NCI-H446 (cell line): ENCODE measurements around the gene TAF1B.

ENCODE experiments used
- DNase-seq, 2 experiments: peaks; one replicate each; lab custom pipeline; 2025; lab: John Stamatoyannopoulos, UW

Gene TAF1B

DNA sequence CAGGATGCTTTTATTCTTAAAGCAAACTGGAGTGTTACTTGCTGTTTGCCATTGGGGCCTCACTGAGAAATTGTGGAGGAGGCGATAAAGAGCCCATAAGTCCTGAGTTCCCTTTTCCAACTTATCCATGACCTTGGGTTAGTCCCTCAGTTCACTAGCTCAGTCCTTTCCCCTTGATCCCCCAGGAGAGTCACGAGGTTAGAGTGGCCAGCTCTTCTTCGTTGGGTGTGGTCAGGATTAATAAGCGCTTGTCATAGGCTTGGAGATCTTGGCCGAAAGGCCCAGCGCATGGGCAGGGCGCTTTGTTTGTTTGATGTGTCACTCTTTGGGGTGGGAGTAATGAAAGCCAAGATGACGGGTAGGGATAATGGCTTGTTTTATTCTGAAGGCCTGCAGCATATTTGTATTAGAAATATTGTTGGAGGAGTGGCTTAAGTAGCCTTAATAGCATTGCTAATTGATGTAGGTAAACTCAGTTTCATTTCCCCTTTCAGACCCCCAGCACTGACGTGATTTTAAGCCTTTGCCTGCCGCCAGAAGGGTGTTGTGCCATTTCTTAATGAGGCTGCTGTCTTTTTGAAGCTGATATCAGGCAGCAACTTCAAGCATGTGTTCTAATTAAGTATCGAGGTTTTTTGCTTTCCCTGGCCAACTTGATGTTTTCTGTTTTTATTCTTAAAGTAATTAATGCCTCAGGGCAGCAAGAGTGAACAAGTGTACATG, 123.9 kb downstream of the TAF1B start:
- no peak for DNase-seq

DNA sequence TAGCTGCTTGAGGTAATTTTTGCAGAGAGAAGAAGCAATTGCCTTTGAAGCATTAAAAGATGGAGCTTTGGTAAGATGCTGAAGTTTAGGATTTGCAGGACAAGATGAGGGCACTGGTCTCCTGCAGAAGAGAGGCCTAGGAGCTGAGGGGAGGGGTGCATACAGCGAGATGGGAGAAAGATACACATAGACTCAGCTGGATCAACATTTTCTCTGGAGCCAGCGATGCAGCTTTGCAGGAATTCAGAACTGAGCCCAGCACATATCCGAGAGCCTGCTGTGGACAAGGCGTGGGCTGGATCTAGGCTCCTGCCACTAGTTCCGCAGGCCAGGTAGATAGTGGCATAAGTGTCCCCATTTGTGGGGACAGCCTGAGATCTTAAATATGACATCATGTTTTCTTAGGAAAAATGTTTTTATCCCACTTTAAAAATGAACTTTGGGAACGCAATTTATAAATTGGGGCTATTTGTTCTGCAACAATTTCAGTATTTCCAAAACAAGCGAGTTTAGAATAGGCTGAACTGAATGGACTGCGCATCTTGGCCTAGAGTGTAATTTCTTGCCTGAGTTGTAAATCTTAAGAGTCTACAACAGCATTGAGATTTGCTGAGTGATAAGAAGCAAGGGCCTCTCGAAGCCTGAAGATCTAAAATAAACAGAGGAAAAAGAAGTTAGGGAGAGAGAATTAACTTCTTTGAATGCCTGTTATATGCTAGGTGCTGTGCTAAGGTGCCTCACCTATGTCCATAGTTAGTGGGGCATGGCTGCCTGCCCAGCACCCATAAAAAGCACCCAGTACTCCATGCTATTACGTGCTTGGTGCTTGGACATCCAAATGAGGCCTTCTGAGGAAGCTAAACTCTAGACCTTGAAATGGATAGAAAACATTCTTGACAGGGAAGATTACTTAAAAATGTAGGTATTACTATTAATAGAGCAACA, 125.6 kb downstream of the TAF1B start:
- no peak for DNase-seq

DNA sequence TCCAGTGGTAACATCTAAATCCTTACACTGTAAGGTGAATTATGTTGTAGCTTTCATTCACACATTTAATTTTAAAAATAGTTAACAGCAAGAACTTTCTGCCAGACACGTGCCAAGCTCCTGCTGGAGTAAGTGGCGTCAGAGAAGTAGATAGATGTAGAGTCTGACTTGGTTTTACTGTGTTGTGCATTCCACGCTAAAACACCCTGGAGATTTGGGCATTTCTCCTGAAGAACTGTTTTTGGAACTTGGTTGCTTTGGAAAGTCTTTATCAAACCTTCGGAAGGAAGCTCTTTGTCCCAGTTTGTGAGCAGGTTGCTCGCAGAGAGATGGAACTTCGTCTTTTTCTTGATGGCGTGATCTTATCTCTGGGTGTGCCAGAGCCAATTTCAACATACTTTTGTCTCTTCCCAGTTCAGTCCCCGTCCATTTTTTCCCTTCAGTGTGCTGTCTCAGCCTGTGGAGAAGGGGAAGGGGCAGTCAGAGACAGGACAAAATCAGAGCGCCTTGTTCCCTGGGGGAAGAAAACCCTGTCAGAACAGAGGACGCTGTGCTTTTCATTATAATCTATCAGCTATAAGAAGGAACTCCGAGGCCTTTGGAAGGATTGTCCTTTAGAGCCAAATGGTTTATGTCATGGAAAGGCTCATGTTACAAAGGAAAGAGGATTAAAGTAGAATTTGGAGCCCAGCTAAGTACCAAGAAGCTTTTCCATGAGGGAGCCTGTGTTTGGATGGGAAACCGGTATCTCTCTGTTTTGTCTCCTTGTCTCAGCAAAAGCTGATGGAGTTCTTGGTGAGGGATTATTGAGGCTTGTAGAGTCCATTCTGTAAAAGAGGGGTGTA, 127.1 kb downstream of the TAF1B start:
- DNase-seq, result no peak

DNA sequence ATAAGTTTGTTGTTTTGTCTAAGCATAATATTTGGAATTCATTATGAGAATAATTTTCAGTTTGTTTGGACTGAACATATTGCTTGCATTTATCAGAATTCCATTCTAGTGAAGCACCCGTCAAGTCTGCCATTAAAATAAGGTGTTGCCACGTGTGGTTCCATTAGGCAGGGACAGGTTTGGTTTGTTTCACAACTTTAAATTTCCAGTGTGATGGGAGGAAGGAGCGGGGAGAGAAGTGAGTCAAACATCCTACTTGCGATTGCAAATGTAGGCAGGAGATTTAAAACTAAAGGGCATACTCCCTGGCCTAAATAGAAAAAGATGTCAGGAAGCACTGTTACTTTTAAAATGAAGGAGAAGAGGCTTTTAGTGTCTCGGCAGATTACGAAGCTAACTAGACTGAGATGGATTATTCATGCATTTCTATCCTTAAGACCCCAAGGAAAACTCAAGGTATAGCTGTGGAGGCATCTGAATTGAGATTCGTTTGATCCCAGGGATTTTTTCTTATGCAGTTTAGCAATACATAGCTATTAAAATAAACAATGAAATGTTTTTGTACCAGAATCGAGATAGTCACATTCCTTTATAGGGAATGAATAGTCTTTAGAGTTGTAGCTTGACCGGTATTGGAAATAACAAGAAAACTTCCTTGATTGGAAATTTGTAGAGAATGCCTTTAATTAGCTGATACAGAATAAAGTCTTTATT, 128.0 kb downstream of the TAF1B start:
- DNase-seq, result no peak

DNA sequence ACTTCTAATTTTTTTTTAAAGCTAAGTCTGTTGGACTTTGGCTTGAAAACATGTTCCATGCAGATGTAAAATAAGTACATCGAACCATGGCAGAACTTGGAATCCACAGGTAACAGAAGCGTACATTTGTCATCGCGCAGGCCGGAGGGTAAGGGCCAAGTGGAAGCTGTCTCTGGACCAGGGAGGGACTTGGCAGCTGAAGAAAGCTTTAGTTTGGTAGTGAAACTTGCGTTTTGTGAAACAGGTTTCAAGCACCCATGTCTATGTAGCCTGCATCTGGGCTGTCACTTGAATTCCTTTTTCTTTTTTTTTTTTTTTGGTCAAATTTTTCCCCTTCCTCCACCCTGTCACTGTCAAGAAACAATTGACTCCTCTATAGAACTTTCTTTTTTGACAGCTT, 128.6 kb downstream of the TAF1B start:
- DNase-seq, result no peak

DNA sequence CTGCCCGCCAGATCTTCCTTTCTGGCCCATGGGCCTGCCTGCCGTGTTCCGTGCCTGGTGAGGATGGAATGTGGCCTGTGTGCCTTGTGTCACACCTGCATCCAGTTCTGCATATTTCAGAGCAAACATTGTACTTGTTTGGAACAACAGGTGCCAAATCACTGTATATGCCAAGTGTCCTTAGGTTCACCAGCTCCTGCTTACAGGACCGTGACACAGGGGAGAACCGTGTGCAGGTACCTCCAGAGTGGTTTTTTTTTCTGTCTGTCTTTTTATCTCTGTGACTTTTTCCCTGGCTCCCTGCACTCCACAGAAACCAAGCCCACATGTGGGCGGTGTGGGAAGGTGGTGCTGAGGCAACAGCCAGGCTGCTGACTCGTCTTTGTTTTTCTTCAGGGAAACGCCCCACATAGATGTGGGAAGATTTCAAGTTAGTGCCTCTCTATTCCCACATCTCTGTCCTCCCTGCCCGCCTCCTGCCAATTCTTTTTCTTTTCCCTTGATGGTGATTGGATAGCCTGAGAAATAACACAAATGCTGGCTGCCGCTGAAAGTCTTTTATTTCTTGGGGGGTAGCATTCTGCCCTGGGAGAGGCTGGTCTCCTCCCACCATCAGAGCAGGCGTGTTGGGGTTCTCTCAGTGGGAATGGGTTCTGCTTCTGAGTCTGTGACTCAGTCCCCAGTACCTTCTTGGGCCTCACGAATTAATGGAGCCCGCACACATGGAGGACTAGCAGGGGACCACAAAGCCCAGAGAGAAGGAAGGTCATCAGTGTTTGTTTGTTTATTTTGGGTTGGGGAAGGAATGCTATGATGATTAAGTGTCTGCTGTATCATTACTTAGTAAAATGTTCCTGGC, 129.6 kb downstream of the TAF1B start:
- no peak for DNase-seq

DNA sequence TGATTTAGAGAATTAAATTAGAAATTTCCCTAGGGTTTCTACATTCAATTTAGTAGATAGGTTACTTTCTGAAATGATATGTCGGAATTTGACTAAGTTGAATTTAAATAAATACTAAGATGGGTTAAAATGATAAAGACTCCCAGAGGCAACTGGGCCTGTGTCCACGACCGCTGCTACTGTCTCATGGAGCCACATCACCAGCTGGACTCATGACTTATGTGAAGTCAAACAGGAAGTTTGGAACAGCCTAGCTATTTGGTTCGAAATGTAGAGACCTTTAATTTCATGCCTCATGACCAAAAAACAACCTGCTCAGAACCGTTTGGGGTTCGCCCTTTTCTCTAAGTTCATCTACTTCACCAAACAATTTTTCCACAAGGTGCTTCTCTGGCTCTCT, 130.4 kb downstream of the TAF1B start:
- DNase-seq, result no peak

DNA sequence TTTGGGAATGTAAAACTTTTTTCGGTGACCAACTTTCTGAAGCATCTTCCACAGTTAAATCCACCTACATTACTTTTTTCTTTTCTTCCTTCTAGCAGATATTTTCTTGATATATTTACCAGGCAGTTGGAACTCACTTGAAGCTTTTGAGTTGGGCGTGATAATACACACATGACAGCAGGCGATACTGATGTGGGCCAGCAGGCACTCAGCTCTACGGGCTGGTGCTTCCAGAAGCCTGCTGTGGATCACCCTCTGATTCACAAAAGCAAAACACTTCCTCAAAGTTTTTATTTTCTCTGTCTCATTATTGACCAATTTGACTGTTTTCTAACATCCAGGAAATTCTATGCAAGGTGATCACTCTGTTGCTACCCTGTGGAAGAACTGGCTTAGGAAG, 131.1 kb downstream of the TAF1B start:
- DNase-seq, result no peak

DNA sequence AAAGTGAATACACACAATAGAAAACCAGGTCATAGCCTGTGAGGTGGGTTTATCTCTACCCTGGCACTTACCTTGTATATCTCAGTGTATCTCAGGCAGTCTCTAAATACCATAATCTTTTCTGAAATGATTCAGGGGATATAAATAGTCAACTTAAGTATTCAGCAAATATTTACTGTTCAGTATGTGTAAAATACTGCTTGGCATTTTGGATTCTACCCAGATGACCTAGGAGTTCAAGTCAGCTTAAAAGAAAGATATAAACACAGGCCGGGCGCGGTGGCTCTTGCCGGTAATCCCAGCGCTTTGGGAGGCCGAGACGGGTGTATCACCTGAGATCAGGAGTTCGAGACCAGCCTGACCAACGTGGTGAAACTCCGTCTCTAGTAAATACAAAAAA, 132.1 kb downstream of the TAF1B start:
- DNase-seq, result no peak

DNA sequence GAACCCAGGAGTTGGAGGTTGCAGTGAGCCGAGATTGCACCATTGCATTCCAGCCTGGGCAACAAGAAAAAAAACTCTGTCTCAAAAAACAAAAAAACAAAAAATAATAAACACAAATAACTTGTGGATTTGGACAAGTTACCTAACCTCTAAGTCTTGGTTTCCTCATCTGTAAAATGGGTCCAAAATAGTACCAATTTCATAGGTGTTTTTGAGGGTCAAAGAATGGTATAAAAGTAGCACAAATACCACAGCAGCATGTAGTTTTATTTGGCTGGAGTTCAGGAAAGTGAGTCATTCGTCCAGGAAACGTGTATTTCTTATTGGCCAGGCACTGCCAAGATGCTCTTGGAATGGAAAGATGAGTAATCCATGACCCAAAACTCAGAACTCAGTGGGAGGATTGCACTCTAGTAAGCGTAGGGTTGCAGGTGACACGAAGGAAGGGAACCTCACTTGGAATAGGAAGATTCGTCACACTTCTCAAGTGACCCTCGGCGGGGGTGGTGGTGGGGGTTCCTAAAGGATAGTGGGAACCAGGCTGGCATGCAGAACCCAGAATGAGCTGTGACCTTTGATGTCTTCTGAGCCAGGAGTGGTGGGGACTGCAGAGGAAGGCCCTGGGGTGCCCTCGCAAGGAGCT, 132.7 kb downstream of the TAF1B start:
- DNase-seq, result peak; percentile 2 to 30

DNA sequence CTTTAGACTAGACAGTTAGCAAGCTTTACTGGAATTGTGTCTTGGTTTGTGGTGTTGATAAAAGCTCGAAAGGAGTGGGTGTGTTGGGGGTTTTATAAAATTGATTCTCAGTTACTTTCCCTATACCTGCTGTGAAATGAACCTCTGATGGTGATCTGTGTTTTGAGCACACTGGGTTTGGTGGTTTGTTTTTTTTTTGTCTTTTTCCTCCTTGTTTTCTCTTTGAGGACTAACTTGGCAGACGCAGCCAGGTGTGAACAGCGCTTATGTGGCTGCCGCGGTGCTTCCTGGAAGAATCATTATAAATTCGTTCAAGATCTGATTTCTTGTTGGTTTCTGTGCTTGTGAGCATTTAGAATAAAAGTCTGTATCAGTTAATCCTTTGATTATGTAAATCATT, 136.7 kb downstream of the TAF1B start:
- no peak for DNase-seq

DNA sequence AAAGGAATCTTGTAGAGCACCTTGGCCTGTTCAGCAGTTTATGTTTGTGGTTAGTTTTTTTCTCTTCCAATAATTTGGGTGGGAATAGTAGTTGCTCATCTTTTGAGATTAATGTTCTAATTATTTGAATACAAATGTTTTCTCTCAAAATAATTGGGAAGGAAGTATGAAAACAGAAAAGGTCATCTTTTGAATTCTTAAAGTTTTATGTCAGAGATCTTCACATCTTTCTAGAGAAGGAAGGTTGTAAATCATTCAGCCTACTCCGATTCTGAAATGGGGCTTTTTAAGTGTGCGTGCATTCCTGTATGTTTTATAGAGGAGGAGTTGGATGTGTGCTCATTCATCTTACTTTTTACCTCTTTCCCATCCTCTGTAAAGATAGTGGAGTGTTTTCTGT, 137.2 kb downstream of the TAF1B start:
- no peak for DNase-seq

DNA sequence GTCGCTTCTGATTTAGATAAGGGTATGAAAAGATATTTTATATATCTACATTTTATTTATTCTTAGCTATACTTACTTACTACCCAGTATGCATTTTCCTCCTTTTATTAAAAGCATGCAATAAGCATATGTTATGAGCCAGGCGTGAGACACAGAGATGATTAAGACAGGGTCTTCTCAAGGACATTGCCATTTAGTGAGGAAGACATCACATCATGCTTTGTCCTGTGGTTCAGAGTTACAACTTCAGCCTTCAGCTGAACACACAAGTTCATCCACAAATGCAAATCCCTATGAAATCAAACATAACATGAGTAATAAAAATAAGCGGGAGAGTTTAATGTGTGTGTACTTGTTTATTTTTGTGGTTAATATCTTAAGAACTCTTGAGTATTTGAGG, 138.4 kb downstream of the TAF1B start:
- no peak for DNase-seq

DNA sequence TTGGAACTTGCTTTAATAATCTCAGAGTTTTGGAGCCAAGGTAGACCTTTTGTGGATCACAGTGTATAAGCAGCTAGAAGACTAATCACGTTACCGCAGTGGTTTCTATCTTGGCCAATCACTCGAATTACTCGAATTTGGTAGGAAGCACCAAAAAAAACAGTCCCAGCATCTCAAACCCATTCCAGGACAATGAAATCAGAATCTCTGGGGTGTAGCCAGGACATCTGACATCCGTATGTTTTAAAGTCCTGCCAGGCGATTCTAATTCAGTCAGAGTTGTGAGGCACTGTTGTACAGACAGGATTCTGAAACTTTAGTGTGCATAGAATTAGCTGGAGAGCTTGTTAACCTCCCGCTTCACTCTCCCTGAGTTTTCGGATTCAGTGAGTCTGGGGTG, 139.0 kb downstream of the TAF1B start:
- no peak for DNase-seq

DNA sequence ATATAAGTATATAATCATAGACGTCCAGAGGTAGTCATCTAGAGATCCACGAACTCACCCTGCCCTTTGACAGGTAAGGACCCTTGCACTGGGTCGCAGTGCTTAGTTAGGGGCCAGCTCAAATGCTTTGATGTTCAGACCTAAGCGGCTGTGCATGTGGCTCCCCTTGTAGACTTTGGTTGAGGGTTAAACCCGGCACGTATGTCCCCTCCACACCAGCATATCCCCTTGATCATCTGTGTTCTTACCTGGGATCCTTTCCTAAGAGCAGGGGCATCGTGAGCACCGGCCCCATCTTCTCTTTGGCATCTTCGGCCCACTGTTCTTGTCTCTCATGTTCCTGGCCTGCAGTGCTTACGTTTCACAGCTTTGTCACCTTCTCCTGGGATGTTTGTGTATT, 139.6 kb downstream of the TAF1B start:
- no peak for DNase-seq

DNA sequence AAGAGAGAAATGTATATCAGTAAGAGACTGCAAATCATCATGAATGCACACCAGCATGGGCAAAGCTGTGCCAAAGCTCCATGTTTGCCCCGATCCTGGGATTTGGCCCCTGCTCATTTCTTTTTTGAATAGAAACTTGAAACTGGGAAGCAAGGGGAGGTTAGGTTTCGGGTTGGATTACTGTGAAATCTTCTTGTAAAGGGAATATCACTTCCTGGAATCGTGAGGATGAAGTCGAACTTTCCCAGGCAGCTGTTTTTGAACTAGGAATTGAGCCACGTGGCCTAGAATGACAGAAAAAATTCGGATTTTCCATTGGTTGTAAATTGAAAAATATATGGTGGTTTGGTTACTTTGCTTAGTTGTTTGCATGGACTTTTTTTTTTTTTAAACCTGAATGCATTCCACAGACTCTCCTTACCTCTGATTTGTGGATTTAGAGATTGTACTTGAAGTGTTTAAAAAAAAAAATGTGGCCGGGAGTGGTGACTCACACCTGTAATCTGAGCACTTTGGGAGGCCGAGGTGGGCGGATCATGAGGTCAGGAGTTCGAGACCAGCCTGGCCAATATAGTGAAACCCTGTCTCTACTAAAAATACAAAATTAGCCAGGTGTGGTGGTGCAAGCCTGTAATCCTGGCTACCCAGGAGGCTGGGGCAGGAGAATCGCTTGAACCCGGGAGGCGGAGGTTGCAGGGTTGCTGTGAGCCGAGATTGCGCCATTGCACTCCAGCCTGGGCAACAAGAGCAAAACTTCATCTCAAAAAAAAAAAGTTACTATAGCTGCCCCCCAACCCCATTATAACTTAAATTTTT, 140.3 kb downstream of the TAF1B start:
- DNase-seq, result no peak
